GM18499 (cell line): ENCODE measurements around the gene NEK4.

Experiments used
- ATAC-seq: cut with Tn5 transposase; IDR thresholded peaks from one replicate; pipeline ENCODE4 v1.9.1; 2021; ENCODE audit warnings: moderate number of reproducible peaks; ENCODE audit not compliant: insufficient read depth, unreplicated experiment

Gene NEK4

GRCh38 chr3:52793702-52794611 lies 23.2 kb upstream of the NEK4 start:
- ATAC-seq = no peak

DNA sequence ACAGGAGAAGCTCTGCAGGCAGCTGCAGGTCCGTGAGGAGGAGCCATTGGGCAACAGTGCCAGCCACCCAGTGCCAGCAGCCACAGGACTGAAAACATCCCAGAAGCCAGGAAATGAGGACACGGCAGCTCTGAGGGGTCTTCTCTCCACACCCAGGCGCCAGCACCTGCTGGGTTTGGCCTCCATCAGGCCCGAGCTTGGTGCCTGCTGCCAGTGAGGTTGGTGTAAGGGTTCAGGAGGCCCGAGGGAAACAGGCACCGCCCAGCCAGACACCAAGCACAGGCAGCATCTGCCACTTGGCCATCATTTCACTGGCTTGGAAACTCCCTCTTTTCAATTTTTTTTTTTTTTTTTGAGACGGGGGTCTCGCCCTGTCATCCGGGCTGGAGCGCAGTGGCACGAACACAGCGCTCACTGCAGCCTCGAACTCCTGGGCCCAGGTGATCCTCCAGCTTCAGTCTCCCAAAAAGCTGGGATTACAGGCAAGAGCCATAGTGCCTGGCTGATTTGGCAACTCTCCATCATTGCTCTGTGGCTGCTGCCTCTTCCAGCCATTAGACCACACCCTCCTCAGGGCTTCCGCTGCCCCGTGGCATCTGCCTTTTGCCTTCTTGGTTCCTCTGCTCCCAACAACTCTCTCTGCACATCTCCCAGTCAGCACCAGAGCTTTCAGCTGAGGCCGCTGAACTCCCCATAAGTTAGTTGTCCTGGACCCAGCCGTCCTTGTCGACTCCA lies 22.4 kb upstream of the NEK4 start:
- no peak for ATAC-seq

GRCh38 chr3:52792413-52792812 lies 21.7 kb upstream of the NEK4 start:
- no peak for ATAC-seq

GRCh38 chr3:52791928-52792327 lies 21.2 kb upstream of the NEK4 start:
- no peak for ATAC-seq

DNA sequence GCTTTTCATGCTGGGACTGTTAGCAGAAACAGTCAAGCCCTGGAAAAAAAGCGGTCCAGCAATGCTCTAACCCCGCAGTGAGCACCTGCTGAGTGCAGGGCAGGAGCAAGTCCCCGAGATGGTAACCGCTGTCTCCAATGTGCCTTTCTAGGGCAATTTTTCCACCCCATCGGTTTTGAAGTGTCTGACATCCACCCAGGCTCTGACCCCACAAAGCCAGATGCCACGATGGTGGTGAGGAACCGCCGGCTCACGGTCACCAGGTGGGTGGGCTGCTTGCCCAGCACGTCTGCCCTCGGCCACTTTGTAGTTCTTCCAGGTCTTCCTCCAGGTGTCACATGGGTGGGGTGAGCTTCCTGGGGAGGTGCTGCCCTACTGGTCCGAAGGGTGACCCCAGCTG lies 20.6 kb upstream of the NEK4 start:
- ATAC-seq = no peak

DNA sequence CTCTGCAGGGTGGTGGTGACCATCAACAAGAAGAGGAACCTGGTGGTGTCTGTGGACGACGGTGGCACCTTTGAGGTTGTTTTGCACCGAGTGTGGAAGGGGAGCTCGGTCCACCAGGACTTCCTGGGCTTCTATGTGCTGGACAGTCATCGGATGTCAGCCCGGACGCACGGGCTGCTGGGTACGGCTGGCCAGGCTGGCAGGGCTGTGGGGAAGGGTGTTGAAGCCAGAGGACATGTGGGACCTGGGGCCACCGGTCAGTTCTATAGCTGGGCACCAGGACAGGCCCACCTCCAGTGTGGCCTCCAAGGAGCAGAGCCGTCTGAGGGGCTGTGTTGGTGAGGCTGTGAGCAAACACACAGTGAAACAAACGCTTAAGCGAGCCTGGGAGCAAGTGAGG lies 20.0 kb upstream of the NEK4 start:
- ATAC-seq = no peak

GRCh38 chr3:52790337-52790736 lies 19.6 kb upstream of the NEK4 start:
- no peak for ATAC-seq

DNA sequence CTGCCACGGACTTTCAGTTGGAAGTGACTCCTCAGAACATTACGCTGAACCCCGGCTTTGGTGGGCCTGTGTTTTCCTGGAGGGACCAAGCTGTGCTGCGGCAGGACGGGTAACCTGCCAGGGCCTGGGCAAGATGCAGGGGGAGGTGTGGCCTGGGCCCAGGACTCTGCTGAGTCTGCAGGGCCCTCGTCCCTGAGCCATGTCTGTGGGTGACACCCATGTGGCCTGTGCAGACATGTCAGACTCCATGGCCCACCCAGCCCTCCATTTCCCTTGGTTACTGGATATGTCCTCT lies 19.0 kb upstream of the NEK4 start:
- ATAC-seq = no peak

DNA sequence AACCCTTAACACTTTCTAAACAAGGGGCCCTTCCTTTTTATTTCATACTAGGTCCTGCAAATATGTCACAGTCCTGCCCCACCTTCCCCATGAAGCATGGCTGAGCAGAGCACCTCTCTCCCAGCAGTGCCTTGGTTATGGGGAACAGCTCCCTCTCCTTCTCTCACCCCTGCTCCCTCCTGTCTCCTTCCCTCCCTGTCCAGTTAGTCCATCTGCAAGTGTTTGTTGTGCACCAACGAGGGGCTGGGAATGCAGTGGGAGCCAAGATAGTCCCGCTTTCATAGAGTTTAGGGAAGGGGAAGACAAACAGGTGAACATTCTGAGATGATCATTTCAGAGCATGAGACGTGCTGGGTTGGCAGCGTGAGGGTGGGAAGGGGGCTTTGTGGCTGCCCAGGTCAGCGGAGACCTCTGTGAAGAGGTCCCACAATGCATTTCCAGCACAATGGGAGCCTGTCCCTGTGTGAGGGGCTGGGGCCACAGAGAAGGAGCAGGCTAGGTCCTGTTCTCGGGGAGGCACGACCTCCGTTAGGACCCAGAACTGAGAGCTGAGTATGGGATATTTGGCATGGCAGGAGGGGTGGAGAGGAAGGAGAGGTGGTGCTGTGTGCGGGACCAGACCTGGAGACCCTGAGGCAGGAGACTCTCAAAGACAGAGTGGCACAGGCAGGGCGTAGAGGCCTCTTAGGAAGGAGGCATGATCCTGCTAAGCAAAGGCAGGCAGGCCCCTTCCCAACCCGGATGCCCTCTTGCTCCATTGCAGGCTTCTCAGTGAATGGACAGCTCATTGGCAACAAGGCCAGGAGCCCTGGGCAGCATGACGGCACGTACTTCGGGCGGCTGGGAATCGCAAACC lies 18.4 kb upstream of the NEK4 start:
- ATAC-seq = no peak

DNA sequence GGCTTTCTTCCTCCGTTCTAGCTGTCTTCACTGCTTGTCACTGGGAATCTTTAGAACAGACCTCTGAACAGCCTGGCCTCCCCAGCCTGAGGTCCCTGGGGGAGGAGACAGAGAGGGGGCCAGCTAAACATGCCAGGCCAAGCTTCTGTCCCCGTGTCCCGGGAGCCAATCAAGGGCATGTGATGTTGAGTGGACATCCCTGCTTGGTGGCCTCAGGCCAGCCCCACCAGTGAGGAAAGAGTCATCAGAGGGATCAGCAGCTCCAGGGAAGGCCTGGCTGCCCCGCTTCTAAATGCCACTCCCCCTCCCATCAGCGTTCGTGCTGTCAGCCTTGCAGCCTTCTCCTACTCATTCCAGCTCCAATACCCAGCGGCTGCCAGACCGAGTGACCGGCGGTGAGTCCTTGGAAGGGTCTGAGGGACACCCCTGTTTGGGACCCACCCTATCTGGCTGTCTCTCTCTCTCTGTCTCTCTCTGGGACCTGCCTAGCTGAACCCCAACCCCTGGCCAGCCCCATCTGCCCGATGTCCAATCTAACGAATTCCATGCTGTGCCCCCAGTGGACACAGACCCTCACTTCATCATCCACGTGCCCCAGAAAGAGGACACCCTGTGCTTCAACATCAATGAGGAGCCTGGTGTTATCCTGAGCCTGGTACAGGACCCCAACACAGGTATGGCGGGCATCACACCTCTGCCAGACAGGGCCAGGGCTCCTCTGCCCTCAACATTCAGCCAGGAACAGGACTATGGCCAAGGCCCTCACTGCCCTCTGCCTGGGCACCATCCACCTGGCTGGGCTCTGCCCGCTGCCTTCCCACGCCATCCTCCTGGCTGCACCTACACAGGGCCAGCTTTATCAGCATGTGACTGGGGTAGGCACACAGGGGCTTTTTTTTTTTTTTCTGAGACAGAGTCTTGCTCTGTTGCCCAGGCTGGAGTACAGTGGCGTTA lies 17.2 kb upstream of the NEK4 start:
- no peak for ATAC-seq

GRCh38 chr3:52787246-52787645 lies 16.5 kb upstream of the NEK4 start:
- ATAC-seq = no peak

- no peak for ATAC-seq
Observed at GRCh38 chr3:52786330-52787215, 15.8 kb upstream of the NEK4 start.

DNA sequence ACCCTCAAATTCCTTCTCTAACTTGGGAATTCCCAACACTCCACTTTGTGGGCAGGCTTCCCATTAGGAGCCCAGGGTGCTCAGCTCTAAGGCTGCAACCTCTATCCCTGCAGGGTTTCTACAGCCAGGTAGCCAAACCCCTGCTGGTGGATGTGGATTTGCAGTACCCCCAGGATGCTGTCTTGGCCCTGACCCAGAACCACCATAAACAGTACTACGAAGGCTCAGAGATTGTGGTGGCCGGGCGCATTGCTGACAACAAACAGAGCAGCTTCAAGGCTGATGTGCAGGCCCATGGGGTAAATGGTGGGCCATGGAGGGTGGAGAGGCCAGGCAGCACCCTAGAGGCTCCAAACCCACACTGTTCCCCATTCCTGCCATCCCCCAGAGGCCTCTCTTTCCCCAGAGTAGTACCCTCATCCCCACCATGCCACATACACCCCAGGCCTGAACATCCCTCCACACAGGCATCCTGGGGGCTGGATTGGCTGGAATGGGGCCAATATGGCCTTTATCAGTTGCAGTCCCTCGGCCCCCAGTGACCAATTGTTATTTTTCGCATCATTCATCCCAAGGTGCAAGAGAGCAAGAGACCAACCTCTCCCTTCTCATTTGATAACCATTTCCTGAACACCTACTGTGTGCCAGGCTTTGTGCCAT lies 14.3 kb upstream of the NEK4 start:
- no peak for ATAC-seq

GRCh38 chr3:52784021-52784621 lies 13.4 kb upstream of the NEK4 start:
- ATAC-seq = no peak

- no peak for ATAC-seq
Observed at GRCh38 chr3:52783211-52783555, 12.4 kb upstream of the NEK4 start.

DNA sequence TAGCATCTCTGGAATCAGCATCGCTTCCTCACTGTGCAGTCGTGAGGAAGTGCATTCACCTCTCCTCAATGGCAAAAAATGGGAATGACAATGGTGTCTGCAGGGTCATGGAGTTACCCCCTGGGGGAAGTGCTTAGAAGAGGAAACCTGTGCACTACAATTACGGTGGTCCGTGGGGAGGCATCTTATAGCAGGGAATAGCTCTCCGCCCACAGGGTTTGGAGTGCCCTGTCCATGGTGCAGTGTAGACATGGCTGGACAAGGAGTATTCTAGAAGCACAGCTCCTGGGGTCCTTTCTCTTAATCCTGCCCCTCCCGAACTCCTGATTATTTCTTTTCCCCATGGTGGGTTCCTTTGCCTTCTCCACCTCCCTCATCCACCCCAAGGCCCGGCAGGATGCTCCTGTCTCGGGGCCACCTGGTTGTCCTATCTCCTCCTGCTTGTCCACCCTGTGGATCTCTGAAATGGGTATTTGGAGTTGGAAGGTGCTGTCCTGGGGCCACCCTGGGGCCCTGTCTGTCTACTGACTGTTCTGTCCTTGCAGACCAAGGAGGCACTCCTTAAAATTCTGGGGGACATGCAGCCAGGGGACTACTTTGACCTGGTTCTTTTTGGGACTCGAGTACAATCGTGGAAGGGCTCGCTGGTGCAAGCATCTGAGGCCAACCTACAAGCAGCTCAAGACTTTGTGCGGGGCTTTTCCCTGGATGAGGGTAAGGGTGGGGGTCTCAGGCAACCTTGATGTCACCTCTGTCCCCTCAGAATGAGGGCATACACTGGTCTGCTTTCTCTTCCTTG lies 11.9 kb upstream of the NEK4 start:
- ATAC-seq = no peak

DNA sequence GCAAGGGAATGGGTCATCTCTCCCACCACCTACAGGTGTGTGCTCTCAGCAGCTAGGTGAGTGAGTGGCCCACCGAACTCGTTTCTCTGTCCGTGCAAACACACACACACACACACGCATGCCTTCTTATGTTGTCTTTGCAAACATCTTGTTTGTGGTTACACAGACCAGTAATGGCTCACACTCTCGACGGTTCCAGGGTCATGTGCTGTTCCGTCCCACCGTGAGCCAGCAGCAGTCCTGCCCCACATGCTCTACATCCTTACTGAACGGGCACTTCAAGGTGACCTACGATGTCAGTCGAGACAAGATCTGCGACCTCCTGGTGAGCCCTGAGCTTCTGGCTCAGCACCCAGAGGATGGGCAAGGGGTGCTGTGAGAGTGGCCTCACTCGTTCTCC lies 11.0 kb upstream of the NEK4 start:
- ATAC-seq = no peak
